Retinal pigment epithelial cell (primary cell): ENCODE measurements around the gene CD52.

ENCODE experiments used
- DNase-seq: peaks from one replicate; pipeline ENCODE4 v3.0.0-alpha.2; 2010; ENCODE audit warnings: low read depth
- H3K4me3 ChIP-seq: 2 replicates; pipeline ENCODE4 v1.5.1; 2011; ENCODE audit warnings: mild to moderate bottlenecking, low read length, control low read depth, moderate library complexity
- CTCF ChIP-seq: conservative IDR thresholded peaks from 2 replicates; pipeline ENCODE4 v1.5.1; 2011; ENCODE audit warnings: low read depth, low read length, control low read depth, inconsistent platforms

The CD52 gene

GRCh38 chr1:26277261-26277661, 40.5 kb upstream of the CD52 start:
- H3K4me3 ChIP-seq = no peak overlapping the region
- DNase-seq = no peak
- no peak for TF ChIP-seq CTCF

- H3K4me3 ChIP-seq = no peak overlapping the region
- DNase-seq = no peak
- TF ChIP-seq CTCF = no peak
Measured at GRCh38 chr1:26277719-26278118, 40.0 kb upstream of the CD52 start.

DNA sequence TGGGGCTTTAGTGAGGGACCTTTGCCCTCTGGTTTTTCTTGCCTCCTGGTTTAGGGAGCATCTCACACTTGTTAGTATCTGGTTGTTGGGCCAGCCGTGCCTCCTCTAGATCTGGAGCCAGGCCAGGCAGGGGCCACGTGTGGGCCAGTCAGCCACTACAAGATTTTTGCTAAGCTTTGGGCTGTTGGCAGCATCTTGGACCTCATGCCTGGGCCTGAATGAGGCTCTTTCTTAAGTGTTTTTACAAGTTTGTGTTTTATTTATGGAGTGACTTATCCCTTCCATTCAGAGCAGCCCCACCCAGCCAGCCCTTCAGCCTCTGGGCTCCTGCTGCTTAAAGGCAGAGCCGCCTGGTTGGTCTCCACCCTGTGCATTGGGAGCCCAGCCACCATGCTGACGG, 39.5 kb upstream of the CD52 start:
- DNase-seq = no peak
- no peak for TF ChIP-seq CTCF
- H3K4me3 ChIP-seq = no peak overlapping the region

- no peak for TF ChIP-seq CTCF
- no peak for DNase-seq
- peak overlapping the region; percentile 70 for H3K4me3 ChIP-seq
Measured at GRCh38 chr1:26278724-26279455, 38.9 kb upstream of the CD52 start.

- peak within 1 kb of the TSS; percentile 70 for H3K4me3 ChIP-seq
- peak; percentile 59 for TF ChIP-seq CTCF
- DNase-seq = no peak
Measured at GRCh38 chr1:26279456-26280332, 38.1 kb upstream of the CD52 start, which contains the start of gene SH3BGRL3. TSS of gene SH3BGRL3 (plus strand) at chr1:26280086. CDS start at chr1:26280156, 70 bp downstream.

DNA sequence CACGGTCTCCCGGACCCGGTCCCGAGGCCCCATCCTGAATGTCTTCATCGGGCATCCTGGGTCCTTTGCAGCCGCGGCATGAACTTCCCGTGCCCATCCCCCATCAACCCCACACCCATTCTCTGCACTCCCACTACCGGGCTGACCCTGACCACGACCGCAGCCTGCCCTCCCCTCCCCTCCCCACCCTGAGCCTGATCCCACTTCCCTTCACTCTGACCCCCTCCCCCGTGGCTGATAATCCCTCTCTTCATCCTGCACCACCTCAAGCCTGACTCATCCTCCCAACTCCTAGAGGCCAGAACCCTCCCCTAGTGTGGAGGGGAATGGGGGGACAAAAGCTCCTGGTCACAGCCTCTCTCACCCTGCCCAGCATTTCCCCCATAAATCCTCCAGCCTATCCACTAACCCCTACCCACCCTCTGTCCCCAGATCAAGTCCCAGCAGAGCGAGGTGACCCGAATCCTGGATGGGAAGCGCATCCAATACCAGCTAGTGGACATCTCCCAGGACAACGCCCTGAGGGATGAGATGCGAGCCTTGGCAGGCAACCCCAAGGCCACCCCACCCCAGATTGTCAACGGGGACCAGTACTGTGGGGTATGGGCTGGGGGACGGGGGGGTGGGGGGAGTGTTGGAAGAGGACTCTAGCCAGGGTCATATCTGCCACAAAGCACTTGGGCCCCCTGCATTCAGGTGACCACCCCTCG, 37.3 kb upstream of the CD52 start:
- no peak for TF ChIP-seq CTCF
- H3K4me3 ChIP-seq = peak overlapping the region; percentile 70
- no peak for DNase-seq
